ENCODE results near the gene MTHFSD.

The MTHFSD gene

DNA sequence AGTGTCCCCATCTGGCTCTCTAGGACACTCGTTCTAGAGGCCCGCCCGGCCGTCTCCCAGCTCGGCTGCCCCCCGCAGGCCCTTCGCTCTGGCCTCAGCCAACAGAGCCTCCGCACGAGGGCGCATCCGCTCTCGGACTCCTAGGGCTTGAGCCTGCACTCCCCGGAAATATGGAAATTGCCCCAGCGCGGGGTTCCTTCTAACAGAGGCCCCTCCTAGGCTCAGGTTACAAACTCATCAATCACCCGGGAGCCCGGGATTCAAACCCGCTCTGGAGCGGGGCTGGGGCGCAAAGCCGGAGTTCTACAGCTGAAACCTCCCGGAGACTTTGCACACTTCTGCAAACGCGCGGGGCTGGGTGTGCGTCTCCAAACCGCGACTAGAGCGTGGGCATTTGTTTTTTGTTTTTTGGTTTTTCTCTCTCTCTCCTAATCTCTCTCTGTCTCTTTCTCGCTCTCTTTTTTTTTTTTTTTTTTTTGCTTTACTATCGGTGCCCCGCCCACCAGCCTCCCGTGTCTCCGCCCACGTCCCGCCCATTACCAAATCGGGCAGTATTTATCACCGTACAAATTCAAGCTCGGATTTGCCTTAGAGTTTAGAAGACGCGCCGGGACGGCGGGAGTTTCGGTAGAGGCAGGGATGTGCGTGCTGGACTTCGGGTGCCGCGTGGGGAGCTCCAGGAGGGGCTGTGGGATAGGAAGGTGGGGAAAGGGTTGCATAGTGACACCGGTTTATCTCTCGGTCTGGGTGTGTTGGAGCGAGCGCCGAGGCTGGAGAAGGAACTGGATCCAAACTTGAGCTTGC is 20.9 kb upstream of the MTHFSD start:
- Histone ChIP-seq H3K9me3 (ENCODE audit: severe bottlenecking) (no peaks in the 10 kb centered on the region), H3K4me3 (ENCODE audit: low read depth, low read length) (no peak overlapping the region), H3K27me3 (ENCODE audit: insufficient read depth, low read depth, severe bottlenecking) (no peaks in the 10 kb centered on the region), H3K27ac (no peak overlapping the region), H3K36me3 (no peaks in the 10 kb centered on the region)
- TF ChIP-seq CTCF (IDR thresholded peaks at IDR 0.05; ENCODE audit: low read depth, low read length), result peak; percentile 63
- DNase-seq, result peak; percentile 72

GRCh38 chr16:86575095-86575685 is 20.2 kb upstream of the MTHFSD start:
- no peak overlapping the region for H3K27ac ChIP-seq
- DNase-seq, result no peak
- no peaks in the 10 kb centered on the region for H3K27me3 ChIP-seq (ENCODE audit: insufficient read depth, low read depth, severe bottlenecking)
- no peak for TF ChIP-seq CTCF (IDR thresholded peaks at IDR 0.05; ENCODE audit: low read depth, low read length)
- H3K4me3 ChIP-seq (ENCODE audit: low read depth, low read length), result no peak overlapping the region
- H3K36me3 ChIP-seq, result no peaks in the 10 kb centered on the region
- H3K9me3 ChIP-seq (ENCODE audit: severe bottlenecking), result no peaks in the 10 kb centered on the region

DNA sequence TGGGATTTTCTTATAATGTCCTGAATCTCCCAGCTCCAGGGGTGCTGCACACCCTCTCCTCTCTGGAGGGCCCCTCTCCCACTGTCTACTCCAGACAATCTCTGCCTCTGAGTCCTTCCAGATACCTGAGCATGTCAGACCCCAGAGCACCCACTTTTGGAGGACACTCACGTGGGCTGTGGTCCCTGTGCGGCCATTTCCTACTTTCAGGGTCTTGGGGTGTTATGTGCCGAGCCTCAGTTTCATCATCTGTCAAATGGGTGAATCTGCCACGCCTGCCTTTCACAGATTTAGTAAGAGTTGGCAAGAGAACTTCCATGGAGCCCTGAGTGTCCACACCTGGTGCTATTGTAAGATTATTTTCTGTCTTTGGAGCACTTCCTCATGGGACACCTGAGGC is 19.6 kb upstream of the MTHFSD start:
- no peaks in the 10 kb centered on the region for H3K36me3 ChIP-seq
- DNase-seq, result no peak
- H3K27ac ChIP-seq, result no peak overlapping the region
- no peaks in the 10 kb centered on the region for H3K27me3 ChIP-seq (ENCODE audit: insufficient read depth, low read depth, severe bottlenecking)
- no peaks in the 10 kb centered on the region for H3K9me3 ChIP-seq (ENCODE audit: severe bottlenecking)
- TF ChIP-seq CTCF (IDR thresholded peaks at IDR 0.05; ENCODE audit: low read depth, low read length), result no peak
- H3K4me3 ChIP-seq (ENCODE audit: low read depth, low read length), result no peak overlapping the region

DNA sequence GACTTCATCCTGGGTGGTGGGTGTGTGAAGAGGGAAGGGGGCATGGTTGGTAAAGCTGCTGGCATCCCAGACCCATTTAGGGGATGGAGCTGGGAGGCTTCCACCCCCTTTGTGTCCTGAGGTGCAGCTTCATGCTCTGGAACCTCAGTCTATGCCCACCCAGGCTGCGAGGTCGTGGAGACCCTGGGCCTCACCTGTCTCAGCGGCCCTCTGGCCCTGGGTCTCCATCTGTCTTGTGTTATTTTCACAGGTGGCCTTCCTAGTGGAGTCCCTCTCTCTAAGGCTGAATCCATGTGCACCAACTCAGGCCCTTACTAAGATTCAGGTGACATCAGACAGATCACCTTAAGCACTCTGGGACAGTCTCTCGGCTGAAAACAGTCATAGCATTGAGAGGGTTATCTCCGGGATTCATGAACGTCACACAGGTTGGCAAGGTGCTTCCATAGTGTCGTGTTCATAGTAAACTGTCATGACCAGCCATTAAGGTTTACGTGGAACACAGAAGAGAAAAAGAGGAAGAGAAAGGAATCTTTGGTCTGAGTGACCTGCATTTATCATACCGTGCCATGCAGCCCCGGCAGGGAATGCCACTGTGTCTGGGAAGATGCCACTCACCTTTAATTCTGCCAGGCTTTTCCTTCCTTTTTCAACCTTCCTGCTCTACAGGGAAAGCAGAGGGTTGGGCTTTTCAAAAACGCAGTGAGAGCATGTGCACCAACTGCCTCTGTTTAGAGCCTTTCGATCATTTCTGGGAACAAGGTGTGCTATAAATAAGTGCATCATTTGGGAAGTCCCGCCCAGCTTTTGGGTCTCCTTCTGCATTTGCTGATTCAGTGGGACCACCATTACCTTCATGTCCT is 18.8 kb upstream of the MTHFSD start:
- Histone ChIP-seq H3K27me3 (ENCODE audit: insufficient read depth, low read depth, severe bottlenecking) (peaks cover 2% of the 10 kb centered on the region), H3K36me3 (no peaks in the 10 kb centered on the region), H3K27ac (no peak overlapping the region), H3K4me3 (ENCODE audit: low read depth, low read length) (no peak overlapping the region), H3K9me3 (ENCODE audit: severe bottlenecking) (no peaks in the 10 kb centered on the region)
- no peak for DNase-seq
- TF ChIP-seq CTCF (IDR thresholded peaks at IDR 0.05; ENCODE audit: low read depth, low read length), result no peak

- no peak overlapping the region for H3K27ac ChIP-seq
- no peak for DNase-seq
- H3K36me3 ChIP-seq, result no peaks in the 10 kb centered on the region
- H3K9me3 ChIP-seq (ENCODE audit: severe bottlenecking), result no peaks in the 10 kb centered on the region
- no peak for TF ChIP-seq CTCF (IDR thresholded peaks at IDR 0.05; ENCODE audit: low read depth, low read length)
- H3K27me3 ChIP-seq (ENCODE audit: insufficient read depth, low read depth, severe bottlenecking), result peaks cover 6% of the 10 kb centered on the region
- H3K4me3 ChIP-seq (ENCODE audit: low read depth, low read length), result no peak overlapping the region
Measured at GRCh38 chr16:86573215-86573614, 18.2 kb upstream of the MTHFSD start.

Data from WERI-Rb-1 (cell line).